T-helper 17 cell (primary cell): Measurements from ENCODE around the gene VPS37B. TPM values are rescaled to one million over a fixed set of nuclear protein-coding genes. Genes with fewer than 3 reads are reported as not detected.
A peak's percentile ranks its signal among the peaks of the same experiment; 100 is the strongest.

Experiments
- ATAC-seq: fragments of 150-1000 bp; cut with Tn5 transposase; 2 replicates; pipeline ENCODE4 v1.10.0; 2021; ENCODE audit warnings: mild to moderate bottlenecking, moderate library complexity
- DNase-seq, 3 donors: peaks; one replicate each; pipeline versions ENCODE4 v3.0.0 to v3.0.0-alpha.2; 2020 to 2021
- H3K9me3 ChIP-seq: one replicate; pipeline ENCODE4 v1.7.0; 2013; ENCODE audit warnings: low read length, mild to moderate bottlenecking; ENCODE audit not compliant: control insufficient read depth, poor library complexity, severe bottlenecking
- H3K27ac Mint-ChIP-seq: one replicate; pipeline ENCODE4 v1.8.0; 2022; ENCODE audit warnings: mild to moderate bottlenecking, moderate library complexity, mixed read lengths
- H3K27me3 Mint-ChIP-seq: one replicate; pipeline ENCODE4 v1.8.0; 2022; ENCODE audit warnings: mixed read lengths
- H3K36me3 Mint-ChIP-seq: one replicate; pipeline ENCODE4 v1.8.0; 2022; ENCODE audit warnings: low read depth, mixed read lengths
- H3K4me1 Mint-ChIP-seq: one replicate; pipeline ENCODE4 v1.8.0; 2022; ENCODE audit warnings: mild to moderate bottlenecking, mixed read lengths
- H3K4me3 Mint-ChIP-seq: one replicate; pipeline ENCODE4 v1.8.0; 2022; ENCODE audit warnings: mild to moderate bottlenecking, moderate library complexity, mixed read lengths
- total RNA-seq, 4 donors: library from RNA in 2 of 4; stranded (reverse) in 2 of 4; gene quantifications; one replicate each; pipeline ENCODE4 v1.2.3 and lab custom pipeline; 2022 to 2026

The VPS37B gene
- total RNA-seq, 2 donors from 2014 or later = 82.2 to 90.5 TPM

GRCh38 chr12:122862872-122863701 lies 32.8 kb downstream of the VPS37B start:
- H3K27me3 Mint-ChIP-seq = no peaks in the 10 kb centered on the region
- H3K4me3 Mint-ChIP-seq = no peak overlapping the region
- no peaks in the 10 kb centered on the region for H3K4me1 Mint-ChIP-seq
- peak overlapping the region; percentile 39 for H3K27ac Mint-ChIP-seq
- DNase-seq = no peak
- no peak for ATAC-seq
- peaks cover 2% of the 10 kb centered on the region for H3K36me3 Mint-ChIP-seq
- H3K9me3 ChIP-seq = no peaks in the 10 kb centered on the region

GRCh38 chr12:122862110-122862634 lies 33.8 kb downstream of the VPS37B start:
- Mint-ChIP-seq H3K27me3 (no peaks in the 10 kb centered on the region), H3K4me1 (no peaks in the 10 kb centered on the region), H3K4me3 (no peak overlapping the region), H3K36me3 (peaks cover 2% of the 10 kb centered on the region), H3K27ac (peak overlapping the region; percentile 45)
- ATAC-seq (no peak), DNase-seq (no peak)
- H3K9me3 ChIP-seq = no peaks in the 10 kb centered on the region

- DNase-seq (no peak), ATAC-seq (no peak)
- H3K9me3 ChIP-seq = no peaks in the 10 kb centered on the region
- Mint-ChIP-seq H3K4me1 (no peaks in the 10 kb centered on the region), H3K4me3 (peak overlapping the region; percentile 15), H3K27ac (peak overlapping the region; percentile 45), H3K27me3 (no peaks in the 10 kb centered on the region), H3K36me3 (no peaks in the 10 kb centered on the region)
Measured at GRCh38 chr12:122861587-122861970, 34.3 kb downstream of the VPS37B start.

GRCh38 chr12:122860854-122861586 lies 34.9 kb downstream of the VPS37B start:
- DNase-seq (no peak), ATAC-seq (no peak)
- H3K27ac Mint-ChIP-seq = no peak overlapping the region
- no peaks in the 10 kb centered on the region for H3K9me3 ChIP-seq
- H3K4me3 Mint-ChIP-seq = no peak overlapping the region
- H3K27me3 Mint-ChIP-seq = no peaks in the 10 kb centered on the region
- peaks cover 2% of the 10 kb centered on the region for H3K36me3 Mint-ChIP-seq
- H3K4me1 Mint-ChIP-seq = no peaks in the 10 kb centered on the region

- no peak overlapping the region for H3K27ac Mint-ChIP-seq
- peak overlapping the region; percentile 21 for H3K4me3 Mint-ChIP-seq
- H3K4me1 Mint-ChIP-seq = peaks cover 2% of the 10 kb centered on the region
- peaks cover 2% of the 10 kb centered on the region for H3K36me3 Mint-ChIP-seq
- DNase-seq = peak; percentile 67 to 76 (median 69)
- no peaks in the 10 kb centered on the region for H3K9me3 ChIP-seq
- ATAC-seq = peak; percentile 56
- no peaks in the 10 kb centered on the region for H3K27me3 Mint-ChIP-seq
Measured at GRCh38 chr12:122860040-122860853, 35.7 kb downstream of the VPS37B start.

- Mint-ChIP-seq H3K36me3 (peaks cover 2% of the 10 kb centered on the region), H3K27ac (no peak overlapping the region), H3K4me1 (peaks cover 2% of the 10 kb centered on the region), H3K4me3 (peak overlapping the region; percentile 21), H3K27me3 (no peaks in the 10 kb centered on the region)
- H3K9me3 ChIP-seq = no peaks in the 10 kb centered on the region
- ATAC-seq (peak; percentile 3), DNase-seq (no peak)
Measured at GRCh38 chr12:122859303-122860039, 36.5 kb downstream of the VPS37B start.

GRCh38 chr12:122858591-122859302 lies 37.2 kb downstream of the VPS37B start:
- Mint-ChIP-seq H3K36me3 (peaks cover 2% of the 10 kb centered on the region), H3K4me1 (peaks cover 2% of the 10 kb centered on the region), H3K4me3 (peak overlapping the region; percentile 21), H3K27me3 (no peaks in the 10 kb centered on the region), H3K27ac (no peak overlapping the region)
- H3K9me3 ChIP-seq = no peaks in the 10 kb centered on the region
- DNase-seq (no peak), ATAC-seq (no peak)

- Mint-ChIP-seq H3K4me1 (peaks cover 2% of the 10 kb centered on the region), H3K27me3 (no peaks in the 10 kb centered on the region), H3K36me3 (peaks cover 2% of the 10 kb centered on the region), H3K27ac (no peak overlapping the region), H3K4me3 (no peak overlapping the region)
- DNase-seq (no peak), ATAC-seq (no peak)
- no peaks in the 10 kb centered on the region for H3K9me3 ChIP-seq
Measured at GRCh38 chr12:122858171-122858570, 37.8 kb downstream of the VPS37B start.

- Mint-ChIP-seq H3K4me3 (no peak overlapping the region), H3K36me3 (peaks cover 2% of the 10 kb centered on the region), H3K27me3 (no peaks in the 10 kb centered on the region), H3K27ac (no peak overlapping the region), H3K4me1 (peaks cover 4% of the 10 kb centered on the region)
- DNase-seq (no peak), ATAC-seq (no peak)
- H3K9me3 ChIP-seq = no peaks in the 10 kb centered on the region
Measured at GRCh38 chr12:122856999-122857671, 38.8 kb downstream of the VPS37B start.

- ATAC-seq (no peak), DNase-seq (no peak)
- Mint-ChIP-seq H3K27ac (no peak overlapping the region), H3K36me3 (peaks cover 2% of the 10 kb centered on the region), H3K4me1 (peaks cover 4% of the 10 kb centered on the region), H3K27me3 (no peaks in the 10 kb centered on the region), H3K4me3 (no peak overlapping the region)
- no peaks in the 10 kb centered on the region for H3K9me3 ChIP-seq
Measured at GRCh38 chr12:122855928-122856831, 39.7 kb downstream of the VPS37B start.
